Activated CD4-positive, alpha-beta T cell treated with anti-CD3 and anti-CD28 coated beads, Interleukin-2, amount 50 U/mL, for 1 hour (primary cell): ENCODE data around the gene NDUFB11.
"Not testable (repeated sequence)": the region's sequence is repeated elsewhere in the genome, so short reads cannot be mapped to it uniquely, and the experiment has no call there.

Experiments
- DNase-seq: peaks from one replicate; pipeline ENCODE4 v3.0.0-alpha.2; 2020

Gene NDUFB11

GRCh38 chrX:47145395-47146120, 1.1 kb upstream of the NDUFB11 start:
- DNase-seq, result no peak

GRCh38 chrX:47143894-47144625, 442 bp downstream of the NDUFB11 start:
- DNase-seq, result peak; percentile 18

GRCh38 chrX:47138171-47138570, 6.3 kb downstream of the NDUFB11 start:
- DNase-seq, result no peak

- not testable (repeated sequence) for DNase-seq
Measured at GRCh38 chrX:47135650-47136049, 8.9 kb downstream of the NDUFB11 start.

GRCh38 chrX:47133493-47133892, 11.0 kb downstream of the NDUFB11 start:
- no peak for DNase-seq

GRCh38 chrX:47129899-47130358, 14.6 kb downstream of the NDUFB11 start:
- DNase-seq, result no peak

- DNase-seq, result peak; percentile 83
Measured at GRCh38 chrX:47129157-47129898, 15.2 kb downstream of the NDUFB11 start.

GRCh38 chrX:47124466-47124865, 20.0 kb downstream of the NDUFB11 start:
- DNase-seq, result not testable (repeated sequence)

- not testable (repeated sequence) for DNase-seq
Measured at GRCh38 chrX:47116551-47117110, 27.9 kb downstream of the NDUFB11 start.

GRCh38 chrX:47112316-47112954, 32.1 kb downstream of the NDUFB11 start:
- no peak for DNase-seq

- not testable (repeated sequence) for DNase-seq
Measured at GRCh38 chrX:47110936-47111615, 33.4 kb downstream of the NDUFB11 start.

GRCh38 chrX:47101206-47101605, 43.3 kb downstream of the NDUFB11 start:
- DNase-seq, result no peak

- DNase-seq, result no peak
Measured at GRCh38 chrX:47098338-47099094, 46.0 kb downstream of the NDUFB11 start.

- no peak for DNase-seq
Measured at GRCh38 chrX:47097018-47097417, 47.5 kb downstream of the NDUFB11 start.

- DNase-seq, result no peak
Measured at GRCh38 chrX:47093860-47094259, 50.6 kb downstream of the NDUFB11 start.

GRCh38 chrX:47093248-47093647, 51.3 kb downstream of the NDUFB11 start:
- DNase-seq, result no peak
